Right ventricle myocardium superior (tissue), 1 donor: ENCODE measurements around the gene JADE3. TPM values are rescaled to one million over a fixed set of nuclear protein-coding genes. Genes with fewer than 3 reads are reported as not detected.

Experiments
- ATAC-seq: fragments of 200-7000 bp; cut with Tn5 transposase; one replicate; pipeline ENCODE4 v1.9.1; 2020; ENCODE audit warnings: mild to moderate bottlenecking; ENCODE audit not compliant: poor library complexity
- DNase-seq: peaks from one replicate; pipeline ENCODE4 v3.0.0-alpha.2; 2020
- intact Hi-C: fragments of 100-400 bp; cut with DNase I; formaldehyde crosslinking; loops from one replicate; pipeline ENCODE4 v1.11.2; 2022
- total RNA-seq: library from RNA; stranded (reverse); fragmentation: NEBNext Ultra II Directional; extraction: Animal tissue kit (Norgen Biotek cat#: 25700); gene quantifications from one replicate; pipeline ENCODE4 v1.2.1, GENCODE V29; 2021
- donor health status: DM: no; HTN: yes; CAD: no; lungs with severe emphysema.

The JADE3 gene
- total RNA-seq, 1 donor from 2014 or later = 7.8 TPM

DNA sequence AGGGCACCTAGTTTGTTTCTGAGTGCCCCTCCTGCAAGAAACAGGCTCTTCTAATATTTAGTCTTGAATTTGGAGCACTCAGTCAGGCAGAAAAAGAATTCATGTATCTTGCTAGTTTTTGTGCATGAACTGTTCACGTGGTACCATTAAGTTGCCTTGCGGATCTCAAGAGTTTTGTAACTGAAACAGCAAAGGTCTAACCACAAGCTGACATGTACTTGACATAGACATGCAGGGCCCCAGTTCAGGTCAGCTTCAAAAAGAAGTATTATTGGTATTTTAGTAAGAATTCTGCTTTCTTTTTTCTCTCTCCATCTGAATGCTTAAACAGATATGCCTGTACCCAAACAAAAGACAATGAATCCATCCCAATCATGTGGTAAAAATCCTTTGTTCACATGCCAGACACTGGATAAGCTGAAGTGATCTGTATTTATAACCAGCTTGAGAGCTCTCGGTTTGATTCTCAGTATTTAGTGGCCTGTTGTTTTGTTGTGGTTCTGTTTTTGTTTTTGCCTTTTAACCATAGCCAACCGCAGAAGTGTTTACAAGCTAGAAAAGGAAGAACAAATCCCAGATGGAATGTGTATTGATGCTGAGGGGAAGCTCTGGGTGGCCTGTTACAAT lies 179.0 kb downstream of the JADE3 start:
- no peak for ATAC-seq
- intact Hi-C loops = no loop called here
- no peak for DNase-seq

DNA sequence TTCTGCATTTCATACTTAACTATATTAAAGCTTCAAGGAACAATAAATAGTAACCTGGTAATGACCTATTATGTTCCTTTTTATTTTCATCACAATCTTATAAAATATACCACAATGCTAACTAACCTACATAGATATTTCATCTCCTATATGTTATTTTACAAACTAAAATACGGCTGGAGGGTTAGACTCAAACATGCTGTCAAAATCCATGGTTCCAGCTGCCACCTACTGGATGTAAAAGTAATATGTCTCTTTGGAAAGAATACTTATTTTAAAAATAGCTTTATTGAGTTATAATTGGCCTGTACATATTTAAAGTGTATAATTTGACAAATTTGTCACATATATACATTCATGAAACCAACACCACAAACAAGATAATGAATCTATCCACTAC lies 181.0 kb downstream of the JADE3 start:
- ATAC-seq (no peak), DNase-seq (no peak)
- intact Hi-C loops = no loop called here

DNA sequence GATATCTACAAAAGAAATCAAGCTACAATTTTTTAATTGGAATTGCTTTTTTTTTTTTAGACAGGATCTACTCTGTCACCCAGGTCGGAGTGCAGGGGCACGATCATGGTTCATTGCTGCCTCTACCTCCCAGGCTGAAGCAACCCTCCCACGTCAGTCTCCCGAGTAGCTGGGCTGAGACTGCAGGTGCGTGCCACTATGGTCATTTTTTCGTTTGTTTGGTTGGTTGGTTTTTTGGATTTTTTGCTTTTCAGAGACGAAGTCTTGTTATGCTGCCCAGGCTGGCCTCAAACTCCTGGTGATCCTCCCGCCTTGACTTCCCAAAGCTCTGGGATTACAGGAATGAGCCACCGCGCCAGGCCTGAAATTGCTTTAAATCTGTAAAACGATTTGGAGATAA lies 181.6 kb downstream of the JADE3 start:
- no peak for ATAC-seq
- no peak for DNase-seq
- intact Hi-C loops = no loop called here

DNA sequence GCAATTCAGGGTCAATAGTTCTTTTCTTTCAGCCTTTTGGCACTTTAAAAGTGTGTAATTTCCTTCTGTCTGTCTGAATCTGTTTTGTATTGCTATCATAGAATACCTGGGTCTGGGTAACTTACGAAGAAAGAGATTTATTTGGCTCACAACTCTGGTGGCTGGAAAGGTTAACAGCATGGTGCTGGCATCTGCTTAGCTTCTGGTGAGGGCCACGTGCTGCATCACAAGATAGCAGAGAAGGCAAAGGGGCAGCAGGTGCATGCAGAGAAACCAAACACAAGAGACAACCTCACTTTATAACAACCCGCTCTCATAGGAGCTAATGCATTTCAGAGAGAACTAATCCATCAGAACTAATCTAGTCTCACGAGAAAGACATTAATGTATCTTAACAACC lies 184.8 kb downstream of the JADE3 start:
- no peak for DNase-seq
- intact Hi-C loops = no loop called here
- ATAC-seq = no peak

DNA sequence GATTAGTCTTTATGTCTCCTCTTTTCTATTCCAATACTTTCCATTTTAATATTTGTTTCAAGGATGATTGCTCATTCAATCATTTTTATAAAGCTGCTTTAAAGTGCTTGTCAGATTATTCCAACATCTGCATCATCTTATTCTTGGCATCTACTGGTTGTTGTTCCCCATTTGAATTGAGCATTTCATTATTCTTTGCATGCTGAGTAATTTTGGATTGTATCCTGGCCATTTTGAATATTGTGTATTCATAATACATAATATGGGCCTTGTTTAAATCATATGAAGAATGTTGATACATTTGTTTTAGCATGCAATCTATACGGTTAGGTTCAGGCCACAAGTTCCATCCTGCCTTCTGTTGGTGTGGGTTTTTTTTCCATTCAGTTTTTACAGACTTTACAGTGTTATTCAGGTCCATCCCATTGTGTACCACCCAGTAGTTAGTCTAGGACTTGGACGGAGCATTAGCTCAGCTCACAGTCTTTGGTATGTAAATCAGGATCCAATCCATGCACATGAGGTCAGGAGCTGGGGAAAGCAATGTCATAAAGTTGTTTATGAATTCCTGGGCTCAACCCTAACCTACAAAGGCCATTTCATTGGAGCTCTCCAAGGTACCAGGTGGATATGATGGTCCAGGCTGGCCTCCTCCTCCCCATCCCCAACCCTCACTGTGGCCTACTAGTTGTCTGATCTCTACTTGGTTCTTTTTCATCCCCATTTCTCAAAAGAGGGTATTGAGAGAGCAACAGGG lies 186.3 kb downstream of the JADE3 start:
- no peak for DNase-seq
- intact Hi-C loops = no loop called here
- ATAC-seq = no peak

DNA sequence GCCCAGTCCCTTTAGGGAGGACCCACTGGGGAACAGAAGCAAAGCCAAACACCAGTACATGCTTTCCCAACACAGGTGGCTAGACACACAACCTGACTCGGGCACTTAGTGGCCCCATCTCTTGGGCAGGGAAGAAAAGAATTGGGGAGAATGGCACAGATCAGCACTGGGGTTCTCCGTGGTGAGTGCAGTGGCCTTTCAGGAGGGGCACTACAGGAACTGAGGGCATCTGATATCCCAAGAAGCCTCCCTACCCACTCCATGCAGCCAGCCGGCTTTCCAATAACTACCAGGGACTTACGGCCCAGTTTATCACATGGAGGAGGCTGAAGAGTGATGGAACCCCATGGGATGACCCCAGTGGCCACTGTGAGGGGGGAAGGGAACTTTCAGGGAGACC lies 189.0 kb downstream of the JADE3 start:
- no peak for DNase-seq
- intact Hi-C loops = no loop called here
- no peak for ATAC-seq

Other genes starting within 250 kb of the JADE3 start
- gene SLC9A7, start 153.3 kb upstream of the JADE3 start, total RNA-seq = 4.4 TPM
- gene RP2, start 75.4 kb upstream of the JADE3 start, total RNA-seq = 2.8 TPM
- 17.7 TPM for gene RGN, start 166.0 kb downstream of the JADE3 start, total RNA-seq
- gene NDUFB11, start 232.3 kb downstream of the JADE3 start, total RNA-seq = 196 TPM
- gene RBM10, start 232.8 kb downstream of the JADE3 start, total RNA-seq = 27.4 TPM